Right ventricle myocardium superior (tissue), 1 donor: Measurements from ENCODE around the gene WDR20. TPM values are rescaled to one million over a fixed set of nuclear protein-coding genes. Genes with fewer than 3 reads are reported as not detected.
"Not testable (repeated sequence)": the region's sequence is repeated elsewhere in the genome, so short reads cannot be mapped to it uniquely, and the experiment has no call there.

Experiments used
- ATAC-seq: fragments of 200-7000 bp; cut with Tn5 transposase; one replicate; pipeline ENCODE4 v1.9.1; 2020; ENCODE audit warnings: mild to moderate bottlenecking; ENCODE audit not compliant: poor library complexity
- DNase-seq: peaks from one replicate; pipeline ENCODE4 v3.0.0-alpha.2; 2020
- intact Hi-C: fragments of 100-400 bp; cut with DNase I; formaldehyde crosslinking; loops from one replicate; pipeline ENCODE4 v1.11.2; 2022
- total RNA-seq: library from RNA; stranded (reverse); fragmentation: NEBNext Ultra II Directional; extraction: Animal tissue kit (Norgen Biotek cat#: 25700); gene quantifications from one replicate; pipeline ENCODE4 v1.2.1, GENCODE V29; 2021
- donor health status: DM: no; HTN: yes; CAD: no; lungs with severe emphysema.

The WDR20 gene
- total RNA-seq, 1 donor from 2014 or later = 19.2 TPM

GRCh38 chr14:102225936-102226335 is 86.2 kb downstream of the WDR20 start:
- intact Hi-C loops = no loop called here
- DNase-seq = no peak
- ATAC-seq = no peak

DNA sequence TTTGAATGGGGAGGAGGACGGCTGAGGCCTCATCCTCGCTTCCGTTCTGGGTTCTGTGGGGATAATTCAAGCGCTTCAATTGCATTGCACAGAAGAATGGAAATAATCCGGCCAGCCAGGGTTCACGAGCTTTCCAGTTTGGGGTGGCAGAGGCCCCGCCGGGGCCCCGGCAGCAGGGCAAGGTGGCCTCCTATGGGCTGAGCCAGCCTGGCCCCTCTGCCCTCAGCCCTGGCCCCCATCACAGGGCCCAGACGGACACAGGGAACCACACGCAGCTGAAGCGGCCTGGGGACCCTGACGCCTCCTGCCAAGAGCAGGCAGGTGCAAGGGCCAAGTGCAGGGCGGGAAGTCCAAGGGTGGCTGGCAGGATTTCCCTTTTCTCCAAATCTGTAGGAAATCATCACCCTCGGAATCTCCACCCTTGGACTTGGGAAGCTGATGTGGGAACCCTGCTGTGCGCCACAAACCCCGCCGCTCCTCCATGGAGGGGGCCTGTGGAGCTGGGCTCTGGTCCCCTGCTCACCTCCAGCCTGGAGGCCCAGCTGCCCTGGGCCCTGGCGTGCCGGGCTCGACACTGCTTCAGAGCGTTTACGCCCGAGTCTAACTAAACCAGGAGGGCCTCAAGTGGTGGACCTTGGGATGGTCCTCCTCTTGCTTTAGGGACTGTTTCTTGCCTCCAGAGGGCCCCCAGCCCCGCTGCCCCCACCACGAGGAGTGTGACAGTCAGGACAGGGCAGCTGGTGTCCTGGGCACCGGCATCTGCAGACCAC is 86.8 kb downstream of the WDR20 start:
- DNase-seq = no peak
- ATAC-seq = no peak
- intact Hi-C loops = no loop called here

- ATAC-seq (peak; percentile 6), DNase-seq (no peak)
- intact Hi-C loops = no loop called here
Measured at GRCh38 chr14:102227184-102227964, 87.7 kb downstream of the WDR20 start.

- intact Hi-C loops = no loop called here
- DNase-seq (no peak), ATAC-seq (no peak)
Measured at GRCh38 chr14:102229071-102229738, 89.5 kb downstream of the WDR20 start.

GRCh38 chr14:102229739-102230092 is 90.0 kb downstream of the WDR20 start:
- ATAC-seq (no peak), DNase-seq (no peak)
- intact Hi-C loops = no loop called here

- ATAC-seq = no peak
- intact Hi-C loops = no loop called here
- no peak for DNase-seq
Measured at GRCh38 chr14:102230481-102231210, 90.9 kb downstream of the WDR20 start.

- intact Hi-C loops = no loop called here
- no peak for DNase-seq
- ATAC-seq = no peak
Measured at GRCh38 chr14:102231476-102232347, 92.0 kb downstream of the WDR20 start.

GRCh38 chr14:102232348-102232625 is 92.6 kb downstream of the WDR20 start:
- ATAC-seq (no peak), DNase-seq (no peak)
- intact Hi-C loops = no loop called here

DNA sequence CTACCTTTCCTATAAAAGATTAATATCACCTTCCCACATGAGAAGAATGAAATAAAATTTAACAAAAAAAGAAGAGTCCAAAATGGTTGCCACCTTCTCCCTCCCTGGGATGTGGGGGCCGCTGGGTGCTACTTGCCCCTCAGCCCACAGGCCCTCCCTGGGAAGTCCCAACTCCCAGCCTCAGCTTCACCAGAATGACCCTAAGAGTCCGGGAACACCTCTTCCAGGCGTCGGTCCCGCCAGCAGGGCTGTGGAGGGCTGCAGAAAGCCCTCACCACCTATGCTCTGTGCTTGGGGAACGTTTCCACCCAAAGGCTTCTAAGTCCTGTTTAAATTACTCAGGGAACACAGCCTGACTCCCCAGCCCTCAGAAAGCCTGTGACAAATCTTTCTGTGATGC is 93.4 kb downstream of the WDR20 start:
- intact Hi-C loops = no loop called here
- ATAC-seq (no peak), DNase-seq (no peak)

GRCh38 chr14:102234331-102235264 is 94.9 kb downstream of the WDR20 start:
- DNase-seq (no peak), ATAC-seq (peak; percentile 13)
- intact Hi-C loops = loop anchor here (2.0 kb wide), 1 partner anchor 80 kb away; no protein-coding TSS in a partner anchor

- peak; percentile 92 for DNase-seq
- intact Hi-C loops = loop anchor here (2.0 kb wide), 1 partner anchor 79 kb away; no protein-coding TSS in a partner anchor
- peak; percentile 97 for ATAC-seq
Measured at GRCh38 chr14:102235275-102235897, 95.7 kb downstream of the WDR20 start.

GRCh38 chr14:102236026-102236425 is 96.3 kb downstream of the WDR20 start:
- intact Hi-C loops = no loop called here
- DNase-seq (no peak), ATAC-seq (no peak)

- ATAC-seq = no peak
- no peak for DNase-seq
- intact Hi-C loops = no loop called here
Measured at GRCh38 chr14:102238131-102238530, 98.4 kb downstream of the WDR20 start.

GRCh38 chr14:102238766-102239165 is 99.1 kb downstream of the WDR20 start:
- no peak for DNase-seq
- intact Hi-C loops = no loop called here
- no peak for ATAC-seq

DNA sequence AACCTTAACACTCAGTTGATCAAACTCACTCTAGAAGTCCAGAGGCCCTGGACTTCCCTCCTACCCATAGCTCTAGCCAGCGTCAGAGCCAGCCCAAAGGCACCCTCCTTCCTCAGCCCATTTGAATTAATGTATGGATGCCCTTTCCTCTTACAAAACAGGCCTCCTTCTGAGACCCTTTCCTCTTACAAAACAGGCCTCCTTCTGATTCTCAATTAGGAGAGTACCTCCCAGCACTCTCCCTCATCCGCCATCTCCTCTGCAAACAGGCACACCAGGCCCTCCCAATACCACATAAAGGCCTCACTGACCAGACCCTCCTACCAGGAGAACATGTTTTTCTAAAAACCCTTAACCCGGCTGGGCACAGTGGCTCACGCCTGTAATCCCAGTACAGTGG is 99.5 kb downstream of the WDR20 start:
- ATAC-seq (no peak), DNase-seq (no peak)
- intact Hi-C loops = no loop called here

DNA sequence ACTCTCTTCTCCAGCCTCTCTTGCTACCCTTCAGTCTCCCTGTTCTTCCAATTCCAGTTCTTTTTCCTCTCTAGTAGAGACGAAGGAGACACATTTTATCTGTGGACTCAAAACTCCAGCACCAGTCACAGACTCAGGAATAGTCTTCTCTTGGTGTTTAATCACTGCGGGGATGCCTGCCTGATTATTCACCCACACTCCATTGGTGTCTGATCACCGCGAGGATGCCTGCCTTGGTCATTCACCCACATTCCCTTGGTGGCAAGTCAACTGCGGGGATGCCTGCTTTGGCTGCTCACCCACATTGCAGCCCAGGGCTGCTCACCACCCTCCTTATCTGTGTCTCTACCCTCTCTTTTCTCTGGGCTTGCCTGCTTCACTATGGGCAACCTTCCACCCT is 100.8 kb downstream of the WDR20 start:
- intact Hi-C loops, DNase-seq, ATAC-seq: not testable (repeated sequence)

DNA sequence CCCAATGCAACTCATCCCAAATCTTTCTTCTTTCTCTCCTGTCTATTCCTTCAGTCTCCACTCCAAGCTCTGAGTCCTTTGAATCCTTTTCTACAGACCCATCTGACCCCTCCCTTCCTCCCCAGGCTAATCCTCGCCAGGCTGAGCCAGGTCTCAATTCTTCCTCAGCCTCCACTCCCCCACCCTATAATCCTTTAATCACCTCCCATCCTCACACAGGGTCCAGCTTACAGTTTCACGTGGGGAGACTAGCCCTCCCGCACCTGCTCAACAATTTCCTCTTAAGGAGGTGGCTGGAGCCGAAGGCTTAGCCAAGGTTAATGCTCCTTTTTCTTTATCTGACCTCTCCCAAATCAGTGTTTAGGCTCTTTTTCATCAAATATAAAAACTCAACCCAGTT is 101.5 kb downstream of the WDR20 start:
- DNase-seq (no peak), ATAC-seq (no peak)
- intact Hi-C loops = no loop called here
